ENCODE measurements around the gene TMCO4.

GRCh38 chr1:19738669-19739068, 61.0 kb downstream of the TMCO4 start:
- no peak for TF ChIP-seq CTCF (IDR thresholded peaks at IDR 0.05)
- TF ChIP-seq POLR2A (IDR thresholded peaks at IDR 0.05): no peak
